ENCODE results near the gene NHERF2. TPM values are rescaled to one million over a fixed set of nuclear protein-coding genes. Genes with fewer than 3 reads are reported as not detected.

NHERF2 gene
- 1 to 10 TPM; 1.9 to 2.7 TPM for total RNA-seq

- intact Hi-C loops (cut with DNase I, micrococcal nuclease), result loop anchor here in 1 of 2 experiments (10.0 kb wide), 1 partner anchor 458 kb away; no protein-coding TSS in a partner anchor
- Mint-ChIP-seq H3K4me1 (peaks cover 10% of the 10 kb centered on the region), H3K27ac (no peak within 1 kb of the TSS), H3K9me3 (ENCODE audit: low read depth) (no peaks in the 10 kb centered on the region), H3K27me3 (peaks cover 15% of the 10 kb centered on the region), H3K4me3 (peak within 1 kb of the TSS; percentile 49), H3K36me3 (ENCODE audit: low read depth) (no peaks in the 10 kb centered on the region)
- ATAC-seq (peak; percentile 2), DNase-seq (peak; percentile 38)
- POLR2A ChIA-PET, result interaction anchor here (0.6 kb wide), 1 partner anchor 20 kb away, joined by 3 read pairs; no protein-coding TSS in a partner anchor
- CTCF ChIA-PET, result no interaction called here
These were observed at the start of gene NHERF2 for GRCh38 chr16:2026461-2027023. NHERF2 (plus strand) TSS chr16:2026902; CDS start chr16:2027006, 104 bp downstream.

GRCh38 chr16:1976951-1977874 is 49.5 kb upstream of the NHERF2 start:
- intact Hi-C loops (cut with DNase I, micrococcal nuclease), result no loop called here
- no peaks in the 10 kb centered on the region for H3K9me3 Mint-ChIP-seq (ENCODE audit: low read depth)
- ChIA-PET POLR2A (interaction anchor here (0.6 to 2.1 kb wide), 3 partner anchors 163 to 275 kb away, joined by 3 to 5 read pairs (median 4); partner anchors contain the start of gene TRAF7), CTCF (interaction anchor here (0.7 to 0.9 kb wide), 2 partner anchors 163 to 430 kb away, joined by 3 read pairs; no protein-coding TSS in a partner anchor)
- peaks cover 34% of the 10 kb centered on the region for H3K36me3 Mint-ChIP-seq (ENCODE audit: low read depth)
- DNase-seq (no peak), ATAC-seq (no peak)
- H3K4me3 Mint-ChIP-seq, result no peak overlapping the region
- H3K27me3 Mint-ChIP-seq, result peaks cover 6% of the 10 kb centered on the region
- peaks cover 15% of the 10 kb centered on the region for H3K4me1 Mint-ChIP-seq
- no peak overlapping the region for H3K27ac Mint-ChIP-seq

- ChIA-PET POLR2A (interaction anchor here (2.1 kb wide), 1 partner anchor 178 kb away, joined by 4 read pairs; the partner anchor contains the start of gene TRAF7), CTCF (interaction anchor here (0.7 kb wide), 1 partner anchor 429 kb away, joined by 3 read pairs; no protein-coding TSS in a partner anchor)
- Mint-ChIP-seq H3K36me3 (ENCODE audit: low read depth) (peaks cover 32% of the 10 kb centered on the region), H3K4me1 (peaks cover 14% of the 10 kb centered on the region), H3K4me3 (no peak overlapping the region), H3K9me3 (ENCODE audit: low read depth) (no peaks in the 10 kb centered on the region), H3K27me3 (peaks cover 13% of the 10 kb centered on the region), H3K27ac (no peak overlapping the region)
- ATAC-seq, result no peak
- intact Hi-C loops (cut with DNase I, micrococcal nuclease), result no loop called here
- DNase-seq, result no peak
These were observed 48.8 kb upstream of the NHERF2 start for GRCh38 chr16:1977875-1978268.

GRCh38 chr16:1978476-1979120 is 48.1 kb upstream of the NHERF2 start:
- no peak for DNase-seq
- CTCF ChIA-PET, result no interaction called here

GRCh38 chr16:1979271-1980029 is 47.3 kb upstream of the NHERF2 start:
- peak; percentile 58 for DNase-seq
- peaks cover 17% of the 10 kb centered on the region for H3K27me3 Mint-ChIP-seq
- peaks cover 29% of the 10 kb centered on the region for H3K36me3 Mint-ChIP-seq (ENCODE audit: low read depth)
- ChIA-PET POLR2A (interaction anchor here (2.1 kb wide), 1 partner anchor 176 kb away, joined by 4 read pairs; the partner anchor contains the start of gene TRAF7), CTCF (interaction anchor here (0.5 kb wide), 1 partner anchor 225 kb away, joined by 3 read pairs; no protein-coding TSS in a partner anchor)
- peaks cover 14% of the 10 kb centered on the region for H3K4me1 Mint-ChIP-seq
- intact Hi-C loops (cut with DNase I, micrococcal nuclease), result no loop called here
- no peak overlapping the region for H3K27ac Mint-ChIP-seq
- H3K4me3 Mint-ChIP-seq, result no peak overlapping the region
- ATAC-seq, result no peak
- H3K9me3 Mint-ChIP-seq (ENCODE audit: low read depth), result no peaks in the 10 kb centered on the region

More at GRCh38 chr16:1978476-1979120, 48.1 kb upstream of the NHERF2 start:
- POLR2A ChIA-PET, result interaction anchor here (2.1 kb wide), 1 partner anchor 177 kb away, joined by 4 read pairs; the partner anchor contains the start of gene TRAF7
- Mint-ChIP-seq H3K36me3 (ENCODE audit: low read depth) (peaks cover 29% of the 10 kb centered on the region), H3K4me3 (no peak overlapping the region), H3K9me3 (ENCODE audit: low read depth) (no peaks in the 10 kb centered on the region), H3K27ac (no peak overlapping the region), H3K4me1 (peaks cover 14% of the 10 kb centered on the region), H3K27me3 (peaks cover 17% of the 10 kb centered on the region)
- ATAC-seq, result no peak
- intact Hi-C loops (cut with DNase I, micrococcal nuclease), result no loop called here

GRCh38 chr16:1980030-1980769 is 46.5 kb upstream of the NHERF2 start:
- peaks cover 16% of the 10 kb centered on the region for H3K4me1 Mint-ChIP-seq
- CTCF ChIA-PET, result interaction anchor here (0.5 kb wide), 1 partner anchor 224 kb away, joined by 3 read pairs; no protein-coding TSS in a partner anchor
- intact Hi-C loops (cut with DNase I, micrococcal nuclease), result no loop called here

GRCh38 chr16:1980770-1981087 is 46.0 kb upstream of the NHERF2 start:
- peaks cover 16% of the 10 kb centered on the region for H3K4me1 Mint-ChIP-seq
- intact Hi-C loops (cut with DNase I, micrococcal nuclease), result no loop called here
- DNase-seq (no peak), ATAC-seq (no peak)
- CTCF ChIA-PET, result no interaction called here
- H3K27ac Mint-ChIP-seq, result no peak overlapping the region
- no peaks in the 10 kb centered on the region for H3K9me3 Mint-ChIP-seq (ENCODE audit: low read depth)
- peaks cover 17% of the 10 kb centered on the region for H3K27me3 Mint-ChIP-seq
- peaks cover 22% of the 10 kb centered on the region for H3K36me3 Mint-ChIP-seq (ENCODE audit: low read depth)
- no peak overlapping the region for H3K4me3 Mint-ChIP-seq
- POLR2A ChIA-PET, result interaction anchor here (1.3 to 1.8 kb wide), 2 partner anchors 11 to 16 kb away, joined by 4 read pairs; partner anchors contain the start of gene RPS2

More at GRCh38 chr16:1980030-1980769, 46.5 kb upstream of the NHERF2 start:
- Mint-ChIP-seq H3K9me3 (ENCODE audit: low read depth) (no peaks in the 10 kb centered on the region), H3K27ac (no peak overlapping the region), H3K4me3 (no peak overlapping the region), H3K27me3 (peaks cover 17% of the 10 kb centered on the region), H3K36me3 (ENCODE audit: low read depth) (peaks cover 24% of the 10 kb centered on the region)
- DNase-seq, result peak; percentile 38
- ATAC-seq, result no peak
- POLR2A ChIA-PET, result no interaction called here

- peaks cover 21% of the 10 kb centered on the region for H3K36me3 Mint-ChIP-seq (ENCODE audit: low read depth)
- H3K4me3 Mint-ChIP-seq, result no peak within 1 kb of the TSS
- peak; percentile 16 for ATAC-seq
- peaks cover 17% of the 10 kb centered on the region for H3K27me3 Mint-ChIP-seq
- H3K9me3 Mint-ChIP-seq (ENCODE audit: low read depth), result no peaks in the 10 kb centered on the region
- DNase-seq, result peak; percentile 28
- intact Hi-C loops (cut with DNase I, micrococcal nuclease), result no loop called here
- no peak within 1 kb of the TSS for H3K27ac Mint-ChIP-seq
- POLR2A ChIA-PET, result interaction anchor here (1.2 to 1.8 kb wide), 3 partner anchors 10 to 21 kb away, joined by 4 read pairs; partner anchors contain the start of gene RPS2
- H3K4me1 Mint-ChIP-seq, result peaks cover 16% of the 10 kb centered on the region
- CTCF ChIA-PET, result interaction anchor here (0.7 kb wide), 1 partner anchor 38 kb away, joined by 3 read pairs; the partner anchor contains the start of gene NPW
These were observed 45.3 kb upstream of the NHERF2 start, which contains the start of gene NOXO1 for GRCh38 chr16:1981398-1981836. NOXO1 (minus strand) TSS chr16:1981469; CDS start chr16:1981179, 290 bp downstream.

GRCh38 chr16:1982013-1982433 is 44.7 kb upstream of the NHERF2 start:
- peaks cover 17% of the 10 kb centered on the region for H3K27me3 Mint-ChIP-seq
- ATAC-seq (no peak), DNase-seq (no peak)
- intact Hi-C loops (cut with DNase I, micrococcal nuclease), result no loop called here
- H3K4me3 Mint-ChIP-seq, result no peak overlapping the region
- peaks cover 16% of the 10 kb centered on the region for H3K4me1 Mint-ChIP-seq
- no peaks in the 10 kb centered on the region for H3K9me3 Mint-ChIP-seq (ENCODE audit: low read depth)
- ChIA-PET CTCF (interaction anchor here (0.9 kb wide), 1 partner anchor 38 kb away, joined by 5 read pairs; no protein-coding TSS in a partner anchor), POLR2A (interaction anchor here (0.9 to 1.8 kb wide), 4 partner anchors 10 to 173 kb away, joined by 4 to 6 read pairs (median 4); partner anchors contain the start of genes RPS2 and TRAF7)
- peaks cover 23% of the 10 kb centered on the region for H3K36me3 Mint-ChIP-seq (ENCODE audit: low read depth)
- H3K27ac Mint-ChIP-seq, result no peak overlapping the region

Measured in activated CD4-positive, alpha-beta T cell treated with anti-CD3 and anti-CD28 coated beads for 36 hours (primary cell).